T-cell (primary cell): ENCODE results near the gene LPAR5. TPM values are rescaled to one million over a fixed set of nuclear protein-coding genes. Genes with fewer than 3 reads are reported as not detected.

Experiments used
- ATAC-seq, 4 experiments: fragments of 200-7000 bp in 3 of 4; fragments of 150-1000 bp in 1 of 4; cut with Tn5 transposase; replicated peaks in 1 of 4; 1 replicate in 3 of 4; 2 replicates in 1 of 4; pipeline ENCODE4 v1.10.0; 2021; ENCODE audit warnings: moderate library complexity in 3 of 4, mild to moderate bottlenecking in 2 of 4, moderate number of reproducible peaks in 1 of 4
- CTCF ChIA-PET, 2 donors: fragments of 300-600 bp; sonication (Branson Sonifier 250); formaldehyde crosslinking; loops; one replicate each; lab custom pipeline; 2022; ENCODE audit warnings: antibody characterized with exemption in 2 of 2; lab: Charles Lee
- POLR2A ChIA-PET, 2 donors: fragments of 300-600 bp; sonication (Branson Sonifier 250); formaldehyde crosslinking; loops; one replicate each; lab custom pipeline; 2022; ENCODE audit warnings: antibody characterized with exemption in 2 of 2; lab: Charles Lee
- DNase-seq, 35 experiments: peaks; one replicate each; pipeline versions ENCODE4 v3.0.0 to v3.0.0-alpha.2; 2013 to 2023
- H3K27ac ChIP-seq: one replicate; pipeline ENCODE4 v1.5.1; 2013; ENCODE audit warnings: low read length
- H3K27me3 ChIP-seq, 2 experiments: replicated peaks in 1 of 2; 1 replicate in 1 of 2; 2 replicates in 1 of 2; pipeline versions ENCODE4 v1.6.1 to v1.7.0; 2013; ENCODE audit warnings: low read length in 1 of 2, mixed read lengths in 1 of 2; ENCODE audit not compliant: control insufficient read depth in 2 of 2, insufficient read depth in 2 of 2; ENCODE audit errors: extremely low read depth in 1 of 2
- H3K36me3 ChIP-seq, 2 donors: 1 replicate in 1 of 2; 2 replicates in 1 of 2; pipeline versions ENCODE4 v1.6.1 to v1.7.0; 2013; ENCODE audit warnings: low read length in 1 of 2; ENCODE audit not compliant: control insufficient read depth in 2 of 2, insufficient read depth in 1 of 2; ENCODE audit errors: extremely low read depth in 1 of 2
- H3K4me1 ChIP-seq, 2 experiments: 1 replicate in 1 of 2; 2 replicates in 1 of 2; pipeline versions ENCODE4 v1.6.1 to v1.7.0; 2013; ENCODE audit warnings: low read length in 2 of 2, mixed read lengths in 1 of 2; ENCODE audit not compliant: insufficient read depth in 2 of 2, control insufficient read depth in 1 of 2; ENCODE audit errors: extremely low read depth in 1 of 2
- H3K4me3 ChIP-seq, 2 donors: 1 replicate in 1 of 2; 2 replicates in 1 of 2; pipeline versions ENCODE4 v1.5.1 to v1.7.0; 2013; ENCODE audit warnings: mild to moderate bottlenecking in 2 of 2, low read length in 1 of 2, moderate library complexity in 1 of 2; ENCODE audit not compliant: control insufficient read depth in 1 of 2; ENCODE audit errors: extremely low read depth in 1 of 2
- H3K9me3 ChIP-seq: 2 replicates; pipeline ENCODE4 v1.7.0; 2013
- H3K27ac Mint-ChIP-seq, 2 donors: one replicate each; pipeline ENCODE4 v1.8.0; 2020 to 2021; ENCODE audit warnings: mild to moderate bottlenecking in 2 of 2, mixed read lengths in 2 of 2
- H3K27me3 Mint-ChIP-seq, 2 donors: one replicate each; pipeline ENCODE4 v1.8.0; 2021 to 2022; ENCODE audit warnings: mixed read lengths in 2 of 2
- H3K36me3 Mint-ChIP-seq: one replicate; pipeline ENCODE4 v1.8.0; 2021; ENCODE audit warnings: mixed read lengths
- H3K4me1 Mint-ChIP-seq, 3 donors: one replicate each; pipeline ENCODE4 v1.8.0; 2020 to 2022; ENCODE audit warnings: mixed read lengths in 3 of 3, mild to moderate bottlenecking in 1 of 3
- H3K4me3 Mint-ChIP-seq, 3 donors: one replicate each; pipeline ENCODE4 v1.8.0; 2020 to 2022; ENCODE audit warnings: mild to moderate bottlenecking in 3 of 3, mixed read lengths in 3 of 3, moderate library complexity in 3 of 3
- H3K9me3 Mint-ChIP-seq, 3 donors: one replicate each; pipeline ENCODE4 v1.8.0; 2020 to 2022; ENCODE audit warnings: mixed read lengths in 3 of 3
- WGBS: methylation state at CpG from one replicate; pipeline ENCODE4 v1.1.5; 2013; ENCODE audit warnings: missing lambda C conversion rate; ENCODE audit not compliant: insufficient coverage; 5-methylcytosine and 5-hydroxymethylcytosine counted together
- total RNA-seq, 35 experiments: library from RNA in 6 of 35; stranded (reverse) in 6 of 35; fragments of 120-200 nt in 1 of 35; gene quantifications; one replicate each; pipeline versions ENCODE4 v1.2.1 to v1.2.4 and lab custom pipeline; 2013 to 2026

LPAR5 gene
- total RNA-seq, 5 donors from 2014 or later (not counting 1 experiment from before 2014, with no cell fraction given) = 5.8 to 16.0 (median 14.9) TPM

DNA sequence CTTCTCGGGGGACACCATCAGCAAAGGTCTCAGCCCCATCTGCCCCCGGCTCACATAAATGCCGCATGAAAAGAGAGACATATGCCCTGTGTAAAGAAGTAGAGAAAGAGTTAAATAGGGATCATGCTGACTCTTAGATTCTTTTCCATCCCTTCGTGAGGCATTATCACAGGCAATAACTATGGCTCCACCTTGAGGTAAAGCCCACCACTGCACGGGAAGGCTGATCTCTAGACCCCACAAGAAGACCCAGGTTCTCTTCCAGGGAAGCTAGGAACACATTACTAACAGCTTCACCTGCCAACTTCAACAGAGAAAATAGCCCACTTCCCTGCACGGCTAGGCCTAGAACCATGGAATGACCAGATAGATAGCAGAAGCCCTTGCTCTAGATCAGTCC is 53.6 kb downstream of the LPAR5 start:
- no peaks in the 10 kb centered on the region for H3K27me3 ChIP-seq
- POLR2A ChIA-PET = interaction anchor here (0.7 to 1.0 kb wide), 2 partner anchors 17 to 46 kb away, joined by 3 to 8 read pairs; no protein-coding TSS in a partner anchor

GRCh38 chr12:6575648-6576047 is 60.1 kb downstream of the LPAR5 start:
- Mint-ChIP-seq H3K36me3 (peaks cover 46% of the 10 kb centered on the region), H3K27me3 (no peaks in the 10 kb centered on the region), H3K27ac (no peak overlapping the region), H3K9me3 (no peaks in the 10 kb centered on the region), H3K4me3 (no peak overlapping the region), H3K4me1 (peaks cover 3 to 6% (median 3%) of the 10 kb centered on the region in 3 donors)
- Histone ChIP-seq H3K9me3 (no peaks in the 10 kb centered on the region), H3K27ac (no peak overlapping the region), H3K4me1 (no peaks in the 10 kb centered on the region), H3K36me3 (peaks cover 29 to 81% of the 10 kb centered on the region in 2 donors), H3K27me3 (no peaks in the 10 kb centered on the region), H3K4me3 (no peak overlapping the region)
- ATAC-seq (no peak), DNase-seq (no peak)
- ChIA-PET POLR2A (interaction anchor here (0.6 to 0.7 kb wide), 2 partner anchors 21 to 86 kb away, joined by 3 read pairs; no protein-coding TSS in a partner anchor), CTCF (interaction anchor here (0.6 to 0.7 kb wide), 2 partner anchors 105 to 106 kb away, joined by 3 to 5 read pairs; no protein-coding TSS in a partner anchor)
- 99% methylated on average over 7 of the region's 8 CpGs for WGBS

More for the DNA sequence above, 53.6 kb downstream of the LPAR5 start:
- Histone ChIP-seq H3K36me3 (peaks cover 31 to 87% of the 10 kb centered on the region in 2 donors), H3K4me3 (no peak overlapping the region), H3K9me3 (no peaks in the 10 kb centered on the region), H3K27ac (no peak overlapping the region), H3K4me1 (no peaks in the 10 kb centered on the region)
- no peak overlapping the region for H3K27ac Mint-ChIP-seq
- CTCF ChIA-PET = no interaction called here
- 100% methylated on average over 4 of the region's 6 CpGs for WGBS
- H3K9me3 Mint-ChIP-seq = no peaks in the 10 kb centered on the region
- no peaks in the 10 kb centered on the region for H3K27me3 Mint-ChIP-seq
- peaks cover 47% of the 10 kb centered on the region for H3K36me3 Mint-ChIP-seq
- ATAC-seq = peak in 1 of 4 experiments; percentile 17
- no peaks in the 10 kb centered on the region for H3K4me1 Mint-ChIP-seq
- DNase-seq = no peak
- H3K4me3 Mint-ChIP-seq = no peak overlapping the region

GRCh38 chr12:6574576-6575295 is 61.0 kb downstream of the LPAR5 start:
- peaks cover 0 to 2% of the 10 kb centered on the region in 2 experiments for H3K4me1 ChIP-seq
- DNase-seq (no peak), ATAC-seq (no peak)
- no peak overlapping the region for H3K4me3 ChIP-seq
- CTCF ChIA-PET = no interaction called here
- H3K27me3 ChIP-seq = no peaks in the 10 kb centered on the region
- no peak overlapping the region for H3K4me3 Mint-ChIP-seq
- peaks cover 52% of the 10 kb centered on the region for H3K36me3 Mint-ChIP-seq
- peaks cover 28 to 84% of the 10 kb centered on the region in 2 donors for H3K36me3 ChIP-seq
- POLR2A ChIA-PET = interaction anchor here in 1 of 2 donors (0.6 kb wide), 2 partner anchors 48 to 429 kb away, joined by 3 read pairs; no protein-coding TSS in a partner anchor
- H3K27ac ChIP-seq = no peak overlapping the region
- H3K4me1 Mint-ChIP-seq = peaks cover 8 to 14% (median 11%) of the 10 kb centered on the region in 3 donors
- no peaks in the 10 kb centered on the region for H3K27me3 Mint-ChIP-seq
- H3K27ac Mint-ChIP-seq = peak overlapping the region in 1 of 2 donors; percentile 41
- no peaks in the 10 kb centered on the region for H3K9me3 ChIP-seq
- no CpG with 5 or more reads among the region's 4 CpGs for WGBS
- no peaks in the 10 kb centered on the region for H3K9me3 Mint-ChIP-seq

- Mint-ChIP-seq H3K36me3 (peaks cover 47% of the 10 kb centered on the region), H3K27me3 (no peaks in the 10 kb centered on the region), H3K4me3 (no peak overlapping the region), H3K4me1 (peaks cover 17 to 21% (median 19%) of the 10 kb centered on the region in 3 donors), H3K27ac (peak overlapping the region in 1 of 2 donors; percentile 34), H3K9me3 (no peaks in the 10 kb centered on the region)
- 90% methylated on average over 4 of the region's 8 CpGs for WGBS
- DNase-seq = no peak
- H3K4me1 ChIP-seq = peaks cover 0 to 16% of the 10 kb centered on the region in 2 experiments
- POLR2A ChIA-PET = interaction anchor here in 1 of 2 donors (0.8 kb wide), 1 partner anchor 28 kb away, joined by 6 read pairs; no protein-coding TSS in a partner anchor
- CTCF ChIA-PET = interaction anchor here in 1 of 2 donors (1.2 kb wide), 1 partner anchor 9 kb away, joined by 3 read pairs; no protein-coding TSS in a partner anchor
- H3K27ac ChIP-seq = no peak overlapping the region
- H3K36me3 ChIP-seq = peaks cover 22 to 76% of the 10 kb centered on the region in 2 donors
- no peaks in the 10 kb centered on the region for H3K9me3 ChIP-seq
- no peak overlapping the region for H3K4me3 ChIP-seq
- H3K27me3 ChIP-seq = no peaks in the 10 kb centered on the region
- no peak for ATAC-seq
These were observed 62.8 kb downstream of the LPAR5 start for GRCh38 chr12:6573001-6573400.

DNA sequence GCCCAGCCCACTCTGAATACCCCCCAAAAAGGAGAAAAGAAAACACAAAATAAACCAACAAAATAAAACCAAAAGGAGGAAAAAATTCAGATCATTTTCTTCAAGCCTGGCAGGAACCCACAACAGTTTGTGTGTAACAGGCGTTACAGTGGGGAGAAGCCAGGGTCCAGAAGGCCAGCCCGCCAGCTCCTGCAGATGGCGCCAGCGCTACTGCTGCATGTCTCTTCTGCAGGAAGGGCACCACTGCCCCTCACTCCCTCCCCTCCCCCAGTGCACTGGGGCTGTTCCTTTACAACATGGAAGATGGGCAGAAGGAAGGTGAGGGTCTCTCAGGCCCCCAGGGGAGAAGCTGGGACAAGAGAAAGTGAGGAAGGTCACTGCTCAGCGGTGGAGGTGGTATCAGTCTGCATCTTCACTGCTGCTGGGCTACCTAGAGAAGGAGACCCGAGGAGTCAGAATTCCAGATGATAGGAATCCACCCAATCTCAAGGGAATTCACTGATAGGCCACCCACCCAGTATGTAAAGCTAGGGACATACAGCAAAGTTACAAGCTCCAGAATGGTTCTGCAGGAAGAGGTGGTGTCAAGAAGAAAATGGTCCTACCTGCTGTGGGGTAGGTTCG is 65.4 kb downstream of the LPAR5 start:
- no peaks in the 10 kb centered on the region for H3K9me3 Mint-ChIP-seq
- Histone ChIP-seq H3K36me3 (peaks cover 10 to 64% of the 10 kb centered on the region in 2 donors), H3K27me3 (no peaks in the 10 kb centered on the region), H3K27ac (no peak overlapping the region), H3K4me1 (peaks cover 7 to 29% of the 10 kb centered on the region in 2 experiments), H3K9me3 (no peaks in the 10 kb centered on the region), H3K4me3 (no peak overlapping the region)
- WGBS = 64% methylated on average over 2 of the region's 7 CpGs
- ATAC-seq (no peak), DNase-seq (peak in 11 of 35 experiments; percentile 15 to 55 (median 29))
- H3K36me3 Mint-ChIP-seq = peaks cover 42% of the 10 kb centered on the region
- ChIA-PET CTCF (interaction anchor here (0.7 to 1.5 kb wide), 6 partner anchors 9 to 211 kb away, joined by 3 to 6 read pairs (median 4); no protein-coding TSS in a partner anchor), POLR2A (interaction anchor here (0.5 to 0.7 kb wide), 2 partner anchors 30 to 266 kb away, joined by 6 to 8 read pairs; no protein-coding TSS in a partner anchor)
- H3K4me1 Mint-ChIP-seq = peaks cover 40 to 44% (median 43%) of the 10 kb centered on the region in 3 donors
- peak overlapping the region; percentile 81 for H3K27ac Mint-ChIP-seq
- no peaks in the 10 kb centered on the region for H3K27me3 Mint-ChIP-seq
- H3K4me3 Mint-ChIP-seq = peak overlapping the region; percentile 11 to 97 (median 62)

- Histone ChIP-seq H3K36me3 (peaks cover 10 to 63% of the 10 kb centered on the region in 2 donors), H3K9me3 (no peaks in the 10 kb centered on the region), H3K4me3 (no peak overlapping the region), H3K27ac (peak overlapping the region; percentile 12), H3K4me1 (peaks cover 7 to 29% of the 10 kb centered on the region in 2 experiments), H3K27me3 (no peaks in the 10 kb centered on the region)
- Mint-ChIP-seq H3K4me1 (peaks cover 42 to 48% (median 44%) of the 10 kb centered on the region in 3 donors), H3K4me3 (peak overlapping the region; percentile 11 to 100 (median 97)), H3K36me3 (peaks cover 41% of the 10 kb centered on the region), H3K9me3 (no peaks in the 10 kb centered on the region), H3K27ac (peak overlapping the region; percentile 81), H3K27me3 (no peaks in the 10 kb centered on the region)
- no peak for DNase-seq
- ATAC-seq = no peak
- CTCF ChIA-PET = interaction anchor here (0.7 kb wide), 4 partner anchors 9 to 210 kb away, joined by 3 to 6 read pairs (median 4); no protein-coding TSS in a partner anchor
- POLR2A ChIA-PET = interaction anchor here in 1 of 2 donors (0.7 kb wide), 1 partner anchor 267 kb away, joined by 6 read pairs; no protein-coding TSS in a partner anchor
- WGBS = 77% methylated on average over 5 of the region's 7 CpGs
These were observed 66.0 kb downstream of the LPAR5 start for GRCh38 chr12:6569786-6570185.
